ENCODE results near the gene CAPN13.

CAPN13 gene

GRCh38 chr2:30691948-30692828, 115.1 kb downstream of the CAPN13 start:
- TF ChIP-seq, protein P1, sequence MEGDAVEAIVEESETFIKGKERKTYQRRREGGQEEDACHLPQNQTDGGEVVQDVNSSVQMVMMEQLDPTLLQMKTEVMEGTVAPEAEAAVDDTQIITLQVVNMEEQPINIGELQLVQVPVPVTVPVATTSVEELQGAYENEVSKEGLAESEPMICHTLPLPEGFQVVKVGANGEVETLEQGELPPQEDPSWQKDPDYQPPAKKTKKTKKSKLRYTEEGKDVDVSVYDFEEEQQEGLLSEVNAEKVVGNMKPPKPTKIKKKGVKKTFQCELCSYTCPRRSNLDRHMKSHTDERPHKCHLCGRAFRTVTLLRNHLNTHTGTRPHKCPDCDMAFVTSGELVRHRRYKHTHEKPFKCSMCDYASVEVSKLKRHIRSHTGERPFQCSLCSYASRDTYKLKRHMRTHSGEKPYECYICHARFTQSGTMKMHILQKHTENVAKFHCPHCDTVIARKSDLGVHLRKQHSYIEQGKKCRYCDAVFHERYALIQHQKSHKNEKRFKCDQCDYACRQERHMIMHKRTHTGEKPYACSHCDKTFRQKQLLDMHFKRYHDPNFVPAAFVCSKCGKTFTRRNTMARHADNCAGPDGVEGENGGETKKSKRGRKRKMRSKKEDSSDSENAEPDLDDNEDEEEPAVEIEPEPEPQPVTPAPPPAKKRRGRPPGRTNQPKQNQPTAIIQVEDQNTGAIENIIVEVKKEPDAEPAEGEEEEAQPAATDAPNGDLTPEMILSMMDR (IDR thresholded peaks at IDR 0.05) = peak; percentile 36; the same call in 1 of the 2 replicates

GRCh38 chr2:30691091-30691947, 115.9 kb downstream of the CAPN13 start:
- TF ChIP-seq, protein P1 (IDR thresholded peaks at IDR 0.05) = no peak

DNA sequence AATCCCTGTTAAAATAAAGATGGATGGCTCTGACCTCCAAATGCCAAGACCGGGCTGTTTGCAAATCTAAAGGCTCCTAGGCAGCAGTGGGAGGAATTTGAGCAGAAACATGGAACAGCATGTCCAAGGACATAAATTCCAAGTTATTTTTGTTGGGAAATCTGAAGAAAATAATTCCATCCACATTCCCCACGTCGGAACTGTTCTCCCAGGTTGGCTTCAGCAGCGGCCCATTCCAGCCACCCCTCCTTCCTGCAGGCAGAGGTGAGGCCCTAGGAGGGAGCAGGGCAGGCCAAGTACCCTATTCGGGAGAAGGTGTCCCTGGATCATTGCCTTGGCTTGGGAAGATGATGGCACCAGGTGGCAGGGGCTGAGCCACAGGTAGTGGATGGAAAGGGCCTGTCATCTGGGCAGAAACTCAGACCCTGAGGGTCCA, 117.1 kb downstream of the CAPN13 start:
- TF ChIP-seq, protein P1 (IDR thresholded peaks at IDR 0.05) = no peak

GRCh38 chr2:30689496-30690125, 117.6 kb downstream of the CAPN13 start:
- TF ChIP-seq, protein P1 (IDR thresholded peaks at IDR 0.05) = no peak

DNA sequence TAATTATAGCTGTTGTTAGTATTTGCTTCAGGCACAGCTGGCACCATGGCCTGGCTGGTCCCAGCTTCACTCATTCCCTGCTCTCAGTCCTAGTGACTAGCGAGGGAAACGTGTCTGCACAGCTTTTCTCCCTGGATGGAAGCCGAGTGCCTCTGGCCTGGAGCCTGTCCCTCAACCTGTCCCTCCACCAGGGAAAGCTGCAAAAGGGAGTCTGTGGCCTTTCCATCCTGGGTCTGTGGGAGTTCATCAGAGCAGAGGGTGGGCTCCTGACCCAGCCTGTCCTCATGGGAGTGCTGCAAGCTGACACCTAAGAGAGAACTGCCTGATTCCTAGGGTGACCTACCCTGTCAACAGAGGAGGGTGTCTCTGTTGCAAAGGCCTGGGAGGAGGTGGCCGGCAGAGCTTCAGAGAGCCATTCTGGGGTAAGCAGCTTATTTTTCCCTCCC, 118.3 kb downstream of the CAPN13 start:
- TF ChIP-seq, protein P1 (IDR thresholded peaks at IDR 0.05) = no peak

- TF ChIP-seq, protein P1 (IDR thresholded peaks at IDR 0.05) = no peak
These were observed 120.6 kb downstream of the CAPN13 start for GRCh38 chr2:30686669-30687068.

DNA sequence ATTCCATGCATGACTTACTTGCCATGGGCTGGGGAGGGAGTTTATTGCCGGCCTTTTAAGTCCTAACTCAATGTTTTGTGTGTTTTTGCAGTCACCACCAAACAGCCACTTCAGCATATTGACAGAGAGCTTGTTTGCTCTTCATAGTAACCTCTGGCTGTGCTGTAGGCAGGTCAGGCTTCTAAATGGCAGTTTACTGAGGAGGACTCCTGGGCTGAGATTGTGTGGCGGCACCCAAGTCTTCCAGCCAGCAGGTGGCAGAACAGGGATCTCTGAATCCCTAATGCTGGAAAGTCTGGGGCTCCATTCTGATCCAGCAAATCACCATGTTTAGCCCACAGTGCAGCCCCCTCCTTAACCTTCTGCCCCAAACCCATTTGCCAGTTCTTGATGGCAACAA, 121.2 kb downstream of the CAPN13 start:
- TF ChIP-seq, protein P1 (IDR thresholded peaks at IDR 0.05) = peak; percentile 58

Measured in LNCAP (cell line).